A673 (cell line): ENCODE data around the gene PFDN2.
"Not testable (repeated sequence)": the region's sequence is repeated elsewhere in the genome, so short reads cannot be mapped to it uniquely, and the experiment has no call there.

Source experiments
- EZH2 ChIP-seq: fragments of 200-600 bp; sonication (generic); IDR thresholded peaks from 2 replicates; pipeline ENCODE4 v1.6.1; 2017; ENCODE audit warnings: borderline replicate concordance, low read depth, mild to moderate bottlenecking, mixed read lengths, antibody characterized with exemption, low read length; ENCODE audit not compliant: poor library complexity, severe bottlenecking
- TF ChIP-seq, protein P1 (sequence below): fragments of 300-800, 200-600 bp; sonication (generic); conservative IDR thresholded peaks from 2 replicates; pipeline ENCODE4 v1.5.1; 2017; ENCODE audit warnings: low read depth, mild to moderate bottlenecking, antibody characterized with exemption, low read length, moderate library complexity, mixed read lengths

DNA sequence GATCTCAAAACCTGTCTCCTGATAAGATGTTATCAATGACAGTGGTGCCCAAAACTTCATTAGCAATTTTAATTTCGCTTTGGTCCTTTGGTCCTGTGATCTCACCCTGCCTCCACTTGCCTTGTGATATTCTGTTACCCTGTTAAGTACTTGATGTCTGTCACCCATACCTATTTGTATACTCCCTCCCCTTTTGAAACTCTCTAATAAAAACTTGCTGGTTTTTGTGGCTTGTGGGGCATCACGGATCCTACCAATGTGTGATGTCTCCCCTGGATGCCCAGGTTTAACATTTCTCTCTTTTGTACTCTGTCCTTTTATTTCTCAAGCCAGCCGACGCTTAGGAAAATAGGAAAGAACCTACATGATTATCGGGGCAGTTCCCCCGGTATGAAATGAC lies 53.9 kb downstream of the PFDN2 start:
- TF ChIP-seq EZH2: not testable (repeated sequence)
- TF ChIP-seq, protein P1, sequence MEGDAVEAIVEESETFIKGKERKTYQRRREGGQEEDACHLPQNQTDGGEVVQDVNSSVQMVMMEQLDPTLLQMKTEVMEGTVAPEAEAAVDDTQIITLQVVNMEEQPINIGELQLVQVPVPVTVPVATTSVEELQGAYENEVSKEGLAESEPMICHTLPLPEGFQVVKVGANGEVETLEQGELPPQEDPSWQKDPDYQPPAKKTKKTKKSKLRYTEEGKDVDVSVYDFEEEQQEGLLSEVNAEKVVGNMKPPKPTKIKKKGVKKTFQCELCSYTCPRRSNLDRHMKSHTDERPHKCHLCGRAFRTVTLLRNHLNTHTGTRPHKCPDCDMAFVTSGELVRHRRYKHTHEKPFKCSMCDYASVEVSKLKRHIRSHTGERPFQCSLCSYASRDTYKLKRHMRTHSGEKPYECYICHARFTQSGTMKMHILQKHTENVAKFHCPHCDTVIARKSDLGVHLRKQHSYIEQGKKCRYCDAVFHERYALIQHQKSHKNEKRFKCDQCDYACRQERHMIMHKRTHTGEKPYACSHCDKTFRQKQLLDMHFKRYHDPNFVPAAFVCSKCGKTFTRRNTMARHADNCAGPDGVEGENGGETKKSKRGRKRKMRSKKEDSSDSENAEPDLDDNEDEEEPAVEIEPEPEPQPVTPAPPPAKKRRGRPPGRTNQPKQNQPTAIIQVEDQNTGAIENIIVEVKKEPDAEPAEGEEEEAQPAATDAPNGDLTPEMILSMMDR: not testable (repeated sequence)
